HG03342 (cell line): ENCODE results near the gene MLIP.
"Not testable (repeated sequence)": the region's sequence is repeated elsewhere in the genome, so short reads cannot be mapped to it uniquely, and the experiment has no call there.

Experiments used
- ATAC-seq: cut with Tn5 transposase; IDR thresholded peaks from one replicate; pipeline ENCODE4 v1.9.1; 2021; ENCODE audit warnings: mild to moderate bottlenecking, moderate library complexity; ENCODE audit not compliant: unreplicated experiment

The MLIP gene

GRCh38 chr6:54209983-54210382 lies 98.7 kb downstream of the MLIP start:
- ATAC-seq, result not testable (repeated sequence)

- ATAC-seq, result no peak
Observed at GRCh38 chr6:54214286-54214685, 103.0 kb downstream of the MLIP start.

DNA sequence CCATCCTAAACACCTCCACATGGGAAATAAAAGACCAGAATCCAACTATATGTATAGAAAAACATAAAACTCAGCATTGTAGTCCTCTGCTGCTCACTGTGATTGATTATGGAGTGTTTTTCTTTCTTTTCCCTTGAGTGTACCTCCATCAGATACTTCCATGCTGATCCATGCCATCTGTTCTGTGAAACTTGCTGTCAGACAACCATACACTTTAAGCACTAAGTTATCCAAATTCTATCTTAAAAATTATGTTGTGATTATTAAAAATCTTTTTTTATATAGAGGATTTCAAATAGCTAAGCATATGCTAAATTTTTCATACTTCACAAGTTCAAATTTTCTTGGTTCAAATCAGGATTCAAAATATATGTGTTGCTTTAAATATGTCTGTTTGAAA lies 105.1 kb downstream of the MLIP start:
- ATAC-seq, result no peak

- no peak for ATAC-seq
Observed at GRCh38 chr6:54217018-54217417, 105.8 kb downstream of the MLIP start.

- no peak for ATAC-seq
Observed at GRCh38 chr6:54222217-54222616, 111.0 kb downstream of the MLIP start.

GRCh38 chr6:54232703-54233102 lies 121.5 kb downstream of the MLIP start:
- no peak for ATAC-seq

- ATAC-seq, result no peak
Observed at GRCh38 chr6:54234539-54234938, 123.3 kb downstream of the MLIP start.

GRCh38 chr6:54236984-54237383 lies 125.7 kb downstream of the MLIP start:
- ATAC-seq, result no peak

GRCh38 chr6:54238396-54238795 lies 127.2 kb downstream of the MLIP start:
- no peak for ATAC-seq

DNA sequence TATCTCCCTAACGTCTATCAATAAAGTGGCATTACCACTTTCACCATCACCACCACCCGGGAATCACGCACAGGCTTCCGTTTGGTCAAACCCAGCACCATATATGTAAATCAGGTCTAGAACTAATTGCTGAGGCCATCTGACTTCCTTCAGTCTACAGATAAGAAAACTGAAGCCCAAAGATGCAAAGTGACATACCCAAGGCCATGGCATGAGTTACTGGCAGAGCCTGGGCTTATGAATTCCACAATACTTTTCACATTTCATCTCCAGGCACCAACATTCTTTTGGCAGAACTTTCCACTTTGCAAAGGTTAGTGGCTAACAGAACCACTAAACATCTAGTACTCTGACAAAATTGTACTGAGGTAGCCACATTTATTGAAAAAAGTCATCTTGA lies 132.5 kb downstream of the MLIP start:
- ATAC-seq, result no peak

- no peak for ATAC-seq
Observed at GRCh38 chr6:54244430-54244829, 133.2 kb downstream of the MLIP start.

- ATAC-seq, result no peak
Observed at GRCh38 chr6:54245265-54245664, 134.0 kb downstream of the MLIP start.

- no peak for ATAC-seq
Observed at GRCh38 chr6:54248319-54248718, 137.1 kb downstream of the MLIP start.

DNA sequence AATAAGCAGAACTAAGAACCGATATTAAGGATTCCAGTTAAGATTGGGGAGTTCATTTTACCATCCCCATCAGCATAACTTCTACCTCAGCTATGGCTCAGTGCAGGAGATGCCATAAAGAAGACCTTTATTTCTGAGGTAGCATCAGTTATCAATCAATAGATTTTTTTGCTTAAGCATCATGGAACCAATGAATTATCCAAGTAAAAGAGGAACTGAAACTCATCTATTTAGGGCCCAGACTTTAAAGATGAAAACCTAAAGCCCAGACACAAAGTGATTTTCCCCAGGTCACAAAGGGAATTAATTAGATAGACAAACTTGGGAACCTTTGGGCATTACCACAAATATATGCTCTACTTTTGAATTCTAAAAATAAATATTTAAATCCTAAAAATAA lies 137.8 kb downstream of the MLIP start:
- no peak for ATAC-seq

DNA sequence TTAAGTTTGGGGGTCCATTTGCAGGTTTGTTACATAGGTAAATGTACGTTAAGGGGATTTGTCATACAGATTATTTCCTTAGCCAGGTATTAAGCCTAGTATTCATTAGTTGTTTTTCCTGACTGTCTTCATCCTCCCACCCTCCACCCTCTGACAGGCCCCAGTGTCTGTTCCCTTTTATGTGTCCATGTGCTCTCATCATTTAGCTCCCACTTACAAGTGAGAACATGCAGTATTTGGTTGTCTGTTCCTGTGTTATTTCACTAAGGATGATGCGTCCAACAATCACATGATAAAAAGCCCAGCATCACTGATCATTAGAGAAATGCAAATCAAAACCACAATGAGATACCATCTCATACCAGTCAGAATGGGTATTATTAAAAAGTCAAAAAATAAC lies 138.6 kb downstream of the MLIP start:
- ATAC-seq, result not testable (repeated sequence)

DNA sequence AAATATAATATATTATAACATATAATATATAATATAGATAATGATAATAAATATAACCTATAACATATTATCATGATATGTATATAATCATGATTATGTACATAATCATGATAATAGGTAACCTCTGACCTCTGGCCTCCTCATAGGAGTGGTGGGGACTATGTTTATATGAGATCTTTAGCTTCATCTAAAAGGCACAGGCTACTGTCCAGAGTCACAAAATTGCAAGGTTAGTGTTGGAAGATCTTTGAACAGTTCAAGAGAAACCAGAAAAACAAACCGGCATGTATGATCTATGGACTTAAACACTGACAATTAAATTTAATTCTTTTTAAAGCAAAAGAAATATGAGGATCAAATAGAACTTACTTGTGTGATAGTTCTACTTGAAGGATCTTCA lies 141.3 kb downstream of the MLIP start:
- no peak for ATAC-seq

GRCh38 chr6:54252916-54253315 lies 141.7 kb downstream of the MLIP start:
- no peak for ATAC-seq

- no peak for ATAC-seq
Observed at GRCh38 chr6:54254886-54255285, 143.6 kb downstream of the MLIP start.

DNA sequence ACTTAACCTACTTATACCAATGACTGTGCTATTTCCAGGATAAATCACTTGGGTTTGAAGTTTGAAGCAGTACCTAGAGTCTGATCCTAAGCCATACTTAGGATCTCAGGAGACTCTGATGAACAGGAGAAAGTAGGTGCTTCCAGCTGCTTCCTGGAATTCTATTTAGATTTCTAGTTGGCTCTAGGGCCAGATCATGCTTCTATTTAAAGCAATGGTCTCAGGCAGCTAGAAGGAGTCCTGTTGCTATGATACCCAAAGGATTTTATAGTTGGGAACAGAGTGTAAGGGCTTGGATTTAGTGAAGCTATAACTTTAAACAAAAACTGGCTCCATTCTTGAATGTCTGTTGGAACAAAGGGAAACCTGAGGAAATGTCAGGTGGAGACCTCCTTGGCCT lies 144.6 kb downstream of the MLIP start:
- ATAC-seq, result no peak

DNA sequence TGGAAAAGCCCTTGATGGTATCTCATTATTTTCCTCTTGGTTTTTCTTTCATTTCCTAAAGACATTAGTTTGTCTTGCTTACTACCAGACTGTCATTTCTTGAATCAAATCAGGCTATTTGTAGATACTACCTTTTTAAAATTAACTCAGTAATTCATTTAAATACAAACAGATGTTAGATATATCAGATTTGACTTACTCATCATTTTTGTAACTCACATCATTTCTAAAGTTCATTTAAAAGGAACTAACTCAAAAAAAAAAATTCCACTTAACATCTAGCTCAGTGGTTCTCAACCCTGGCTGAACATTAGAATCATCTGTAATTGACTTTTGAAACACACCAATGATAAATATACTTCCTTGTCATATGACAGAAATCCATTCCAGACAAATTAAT lies 148.8 kb downstream of the MLIP start:
- no peak for ATAC-seq

DNA sequence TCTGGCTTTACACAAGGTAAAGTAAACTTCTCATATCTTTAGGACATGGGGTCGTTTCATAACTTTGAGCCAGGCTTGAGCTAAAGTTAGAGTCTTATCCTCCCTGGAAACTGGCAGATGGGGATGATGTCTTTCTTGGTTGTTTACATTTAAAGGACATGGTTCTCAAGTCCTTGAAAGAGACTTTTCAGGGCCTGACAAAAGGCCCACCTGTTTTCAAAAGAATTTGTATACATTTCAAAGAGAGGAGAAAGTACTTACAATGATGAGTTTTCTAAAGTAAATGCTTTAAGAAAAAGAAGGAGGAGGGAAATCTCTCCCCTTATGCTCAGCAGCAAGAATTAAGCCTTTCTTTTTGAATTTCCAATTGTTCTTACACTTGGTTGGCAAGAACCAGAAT lies 151.3 kb downstream of the MLIP start:
- ATAC-seq, result no peak

GRCh38 chr6:54262971-54263370 lies 151.7 kb downstream of the MLIP start:
- no peak for ATAC-seq

- no peak for ATAC-seq
Observed at GRCh38 chr6:54264581-54265272, 153.5 kb downstream of the MLIP start.
